Endothelial cell of umbilical vein (primary cell): ENCODE data around the gene CHIC2.

Experiments
- CTCF ChIP-seq, 2 donors: IDR thresholded peaks; 1 replicate in 1 of 2; 2 replicates in 1 of 2; pipeline ENCODE4 v1.5.1; 2011; ENCODE audit warnings: low read length in 2 of 2, mild to moderate bottlenecking in 2 of 2, moderate library complexity in 2 of 2, control low read depth in 1 of 2, inconsistent platforms in 1 of 2, low read depth in 1 of 2; ENCODE audit not compliant: insufficient read depth in 1 of 2; ENCODE audit errors: extremely low read depth in 1 of 2
- EZH2 ChIP-seq: IDR thresholded peaks from 2 replicates; pipeline ENCODE4 v1.6.1; 2012; ENCODE audit warnings: borderline replicate concordance, low read depth, mild to moderate bottlenecking, moderate library complexity, low read length, inconsistent platforms; ENCODE audit not compliant: severe bottlenecking
- FOS ChIP-seq: IDR thresholded peaks from 2 replicates; pipeline ENCODE4 v1.6.1; 2011; ENCODE audit warnings: mild to moderate bottlenecking, low read length, moderate library complexity, borderline replicate concordance; ENCODE audit not compliant: insufficient read depth
- GATA2 ChIP-seq: IDR thresholded peaks from 2 replicates; pipeline ENCODE4 v1.7.0; 2011; ENCODE audit warnings: low read depth, mild to moderate bottlenecking, moderate library complexity, mixed read lengths, low read length; ENCODE audit not compliant: insufficient read length, insufficient read depth
- JUN ChIP-seq: IDR thresholded peaks from 2 replicates; pipeline ENCODE4 v1.6.1; 2011; ENCODE audit warnings: borderline replicate concordance, low read depth; ENCODE audit not compliant: insufficient read length, insufficient read depth
- MAX ChIP-seq: IDR thresholded peaks from 2 replicates; pipeline ENCODE4 v1.6.1; 2011; ENCODE audit not compliant: insufficient read depth, insufficient read length
- MYC ChIP-seq: IDR thresholded peaks from one replicate; pipeline ENCODE4 v1.6.1; 2011; ENCODE audit warnings: mild to moderate bottlenecking, low read depth, low read length
- POLR2A ChIP-seq: IDR thresholded peaks from 2 replicates; pipeline ENCODE4 v1.6.1; 2012; ENCODE audit warnings: low read depth, mild to moderate bottlenecking, control low read depth, low read length
- POLR2AphosphoS5 ChIP-seq: IDR thresholded peaks from 2 replicates; pipeline ENCODE4 v1.6.1; 2012; ENCODE audit warnings: low read depth, mild to moderate bottlenecking, control low read depth, low read length, moderate library complexity; ENCODE audit not compliant: insufficient read depth

- TF ChIP-seq CTCF (IDR thresholded peaks at IDR 0.05; ENCODE audit: extremely low read depth in 1 of 2, insufficient read depth in 1 of 2, low read depth in 1 of 2, low read length in 2 of 2), result no peak
- TF ChIP-seq POLR2AphosphoS5, result no peak
- TF ChIP-seq EZH2, result no peak
- TF ChIP-seq POLR2A, result no peak
- TF ChIP-seq MYC, result no peak
- TF ChIP-seq MAX, result no peak
- no peak for TF ChIP-seq FOS
- TF ChIP-seq GATA2, result no peak
- TF ChIP-seq JUN, result no peak
Observed at GRCh38 chr4:54061067-54061466, 3.3 kb downstream of the CHIC2 start.
